Iris pigment epithelial cell (primary cell): ENCODE measurements around the gene PDE4B.
A peak's percentile ranks its signal among the peaks of the same experiment; 100 is the strongest.

ENCODE experiments used
- DNase-seq: peaks from one replicate; pipeline ENCODE4 v3.0.0-alpha.2; 2011; ENCODE audit warnings: low read depth

Gene PDE4B

DNA sequence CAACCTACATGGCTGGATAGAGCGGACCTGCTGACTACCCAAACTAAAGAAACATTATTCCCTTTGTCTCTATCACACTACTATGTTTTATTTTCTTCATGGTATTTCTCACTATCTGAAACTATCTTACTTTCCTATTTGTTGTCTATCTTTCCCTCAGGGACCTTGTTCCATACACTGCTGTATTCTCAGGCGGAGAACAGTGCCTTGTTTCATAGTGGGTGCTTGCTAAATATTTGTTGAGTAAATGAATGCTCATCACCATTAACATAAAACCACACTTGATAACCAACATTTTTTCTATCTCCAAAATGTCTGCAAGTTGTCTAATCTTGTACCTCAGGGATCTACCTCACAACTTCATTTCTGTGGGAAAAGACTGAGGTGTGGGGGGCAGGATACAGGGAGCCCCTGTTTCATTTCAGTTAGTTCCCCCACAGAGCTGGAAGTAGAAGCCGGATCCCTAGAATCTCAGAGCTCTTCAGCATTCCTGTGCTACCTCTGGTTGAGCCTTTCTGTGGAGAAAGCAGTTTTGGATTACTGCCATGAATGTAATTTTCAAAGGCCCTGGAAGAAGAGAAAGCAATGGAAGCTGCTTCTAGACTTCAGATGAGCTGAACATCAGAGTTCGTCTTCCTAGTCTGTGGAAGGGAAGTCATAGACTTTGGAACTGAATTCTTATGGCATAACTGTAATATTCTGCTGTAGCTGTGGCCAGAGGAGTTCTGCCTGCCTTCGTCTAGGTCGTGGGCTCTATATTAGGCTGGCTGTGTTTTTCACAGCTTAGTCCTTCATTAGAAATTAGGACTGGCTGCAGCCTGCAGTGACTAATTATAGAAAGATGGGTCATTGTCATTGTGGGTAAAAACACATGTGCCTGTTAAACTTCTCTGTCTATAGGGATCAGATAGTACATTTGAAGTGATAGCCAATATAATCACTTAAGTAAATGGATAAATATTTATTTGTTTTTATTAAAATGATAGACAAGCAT is 448.1 kb downstream of the PDE4B start:
- DNase-seq, result no peak

DNA sequence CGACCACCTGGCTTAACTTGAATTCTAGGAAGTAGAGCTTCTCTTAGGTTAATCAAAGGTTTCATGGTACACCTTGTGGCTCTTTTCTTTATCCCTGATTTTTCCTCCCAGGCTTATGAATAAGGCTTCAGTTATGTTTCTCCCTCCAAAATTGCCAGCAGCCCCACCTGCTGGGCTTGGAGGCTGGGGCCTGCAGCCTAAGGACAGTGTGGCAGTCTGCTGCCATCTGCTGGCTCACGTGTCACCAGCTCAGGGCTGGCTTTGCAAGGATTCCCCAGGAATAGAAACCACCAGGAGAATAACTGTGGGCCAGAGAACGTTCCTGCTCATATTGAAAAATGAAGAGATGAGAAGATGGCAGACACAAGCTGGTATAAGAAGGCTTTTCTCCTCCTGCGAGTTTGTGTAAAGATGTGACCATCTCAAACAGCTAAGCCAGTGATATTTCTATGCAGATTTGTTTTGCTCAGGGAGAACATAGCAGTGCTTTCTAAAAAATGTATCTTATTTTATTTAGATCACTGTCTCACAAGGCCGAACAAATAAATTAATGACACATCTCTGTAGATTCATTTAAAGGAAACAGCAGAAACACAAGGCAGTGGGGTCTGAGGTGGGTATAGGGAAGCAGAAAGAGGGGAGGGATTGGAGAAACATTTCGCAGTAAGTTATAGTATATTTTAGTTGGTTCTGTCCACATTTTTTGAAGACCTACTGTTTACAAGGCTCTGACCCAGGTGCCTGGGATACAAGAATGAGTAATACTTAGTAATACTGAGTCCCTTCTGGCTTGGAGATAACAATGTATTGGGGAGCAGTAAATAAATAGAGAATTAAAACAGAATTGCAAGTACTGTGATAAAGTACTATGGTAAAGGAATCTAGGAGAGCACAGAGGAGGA is 450.2 kb downstream of the PDE4B start:
- peak; percentile 82 for DNase-seq

DNA sequence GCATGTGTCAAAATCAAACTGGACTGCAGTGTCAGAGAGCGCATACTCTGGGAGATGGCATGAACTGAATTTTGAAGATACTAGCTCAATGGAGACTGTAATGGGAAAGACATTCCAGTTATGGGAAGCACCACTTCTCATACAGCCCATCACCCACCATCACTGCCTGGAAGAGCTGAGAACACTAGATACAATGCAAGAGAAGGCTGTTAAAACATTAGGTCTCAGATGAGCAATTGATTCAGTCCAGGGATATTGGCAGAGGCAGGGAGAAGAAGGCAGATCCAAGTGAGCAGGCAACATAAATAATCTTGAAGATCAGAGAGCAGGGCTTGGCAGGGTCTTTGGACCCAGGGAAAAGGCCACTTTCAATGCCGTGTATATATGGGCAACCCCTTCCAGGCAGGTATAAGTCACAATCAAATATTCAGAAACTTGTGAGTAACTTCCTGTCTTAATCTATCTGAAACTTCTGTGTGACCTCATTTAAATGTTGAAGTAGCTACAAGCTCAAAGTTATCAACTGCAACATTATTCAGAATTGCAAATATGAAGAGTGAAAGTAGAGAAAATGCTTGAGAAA is 450.9 kb downstream of the PDE4B start:
- peak; percentile 17 for DNase-seq

DNA sequence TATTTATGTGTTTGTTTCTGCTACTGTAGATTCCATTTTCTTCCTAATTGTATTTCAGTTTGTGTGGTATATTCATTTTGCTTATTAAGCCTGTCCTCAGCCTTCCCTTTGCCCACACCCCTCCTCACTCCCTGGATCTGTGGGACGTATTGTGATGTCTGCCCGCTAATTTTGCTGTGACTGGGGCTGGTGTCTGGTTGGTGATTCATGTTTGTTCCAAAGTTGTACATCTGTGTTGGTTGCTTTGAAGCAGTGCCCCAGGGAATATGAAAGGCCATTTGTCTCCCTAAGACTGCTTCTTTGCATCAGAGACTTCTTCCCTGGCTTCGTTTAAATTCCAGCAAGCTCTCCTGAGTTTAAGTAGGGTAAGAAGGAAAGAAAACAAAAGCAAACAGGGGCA is 451.7 kb downstream of the PDE4B start:
- DNase-seq, result peak; percentile 6

DNA sequence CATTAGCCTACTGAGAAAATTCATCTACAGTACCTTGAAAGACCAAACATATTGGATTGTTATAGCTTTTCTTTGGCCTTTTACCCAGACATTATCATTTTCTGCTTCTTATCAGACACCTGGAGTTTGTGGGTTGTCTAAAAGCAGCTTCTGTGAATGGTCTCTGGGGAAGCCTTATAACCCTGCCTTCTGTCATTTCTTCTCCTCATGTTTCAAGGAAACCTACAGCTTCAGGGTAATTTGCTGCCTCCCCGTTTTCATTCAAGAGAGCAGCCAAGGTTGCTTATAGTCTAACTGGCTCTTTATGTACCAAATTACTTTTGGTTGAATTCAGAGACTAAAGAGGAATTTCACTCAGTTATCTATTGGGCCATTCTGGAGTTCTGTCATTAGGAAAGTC is 453.0 kb downstream of the PDE4B start:
- no peak for DNase-seq

DNA sequence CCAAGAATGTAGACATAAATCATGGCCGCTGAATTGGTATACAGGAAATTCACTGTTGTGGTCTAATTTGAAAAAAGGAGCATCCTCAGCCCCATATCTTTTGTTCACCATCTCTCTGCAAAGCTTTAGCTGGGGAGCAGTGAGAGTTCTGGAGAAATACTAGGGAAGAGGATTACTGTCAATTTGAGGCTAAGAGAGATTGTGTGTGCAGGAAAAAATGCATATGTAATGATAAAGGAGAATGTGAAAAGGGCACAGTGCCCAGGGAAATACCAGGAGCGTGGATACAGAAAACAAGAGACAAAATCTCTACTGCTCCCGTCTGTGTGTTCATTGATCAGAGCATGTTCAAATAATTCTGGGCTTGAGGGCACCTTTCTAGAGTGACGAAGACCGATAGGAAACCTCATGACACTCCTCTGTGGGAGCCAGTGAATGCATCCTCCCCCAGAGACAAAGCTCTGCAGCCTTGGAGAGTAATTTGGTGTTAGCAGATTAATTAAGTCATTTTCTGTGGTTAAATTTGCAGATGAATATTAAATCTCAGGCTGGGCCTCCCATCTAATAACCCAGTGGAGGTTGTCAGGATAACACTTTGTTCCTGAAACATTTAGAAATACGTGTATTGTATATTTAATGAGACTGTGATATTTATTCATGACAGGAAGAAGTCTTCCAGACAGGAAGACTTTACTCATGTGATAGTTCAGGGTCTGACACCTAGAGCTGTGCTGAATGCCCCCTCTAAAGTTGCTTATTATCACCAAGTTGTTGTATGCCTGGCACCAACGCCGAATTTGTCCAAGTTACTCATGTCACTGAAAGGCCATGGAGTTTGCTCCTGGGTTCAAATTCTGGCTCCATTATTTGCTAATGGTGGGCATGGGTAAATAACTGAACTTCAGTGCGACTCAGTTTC is 453.9 kb downstream of the PDE4B start:
- no peak for DNase-seq

DNA sequence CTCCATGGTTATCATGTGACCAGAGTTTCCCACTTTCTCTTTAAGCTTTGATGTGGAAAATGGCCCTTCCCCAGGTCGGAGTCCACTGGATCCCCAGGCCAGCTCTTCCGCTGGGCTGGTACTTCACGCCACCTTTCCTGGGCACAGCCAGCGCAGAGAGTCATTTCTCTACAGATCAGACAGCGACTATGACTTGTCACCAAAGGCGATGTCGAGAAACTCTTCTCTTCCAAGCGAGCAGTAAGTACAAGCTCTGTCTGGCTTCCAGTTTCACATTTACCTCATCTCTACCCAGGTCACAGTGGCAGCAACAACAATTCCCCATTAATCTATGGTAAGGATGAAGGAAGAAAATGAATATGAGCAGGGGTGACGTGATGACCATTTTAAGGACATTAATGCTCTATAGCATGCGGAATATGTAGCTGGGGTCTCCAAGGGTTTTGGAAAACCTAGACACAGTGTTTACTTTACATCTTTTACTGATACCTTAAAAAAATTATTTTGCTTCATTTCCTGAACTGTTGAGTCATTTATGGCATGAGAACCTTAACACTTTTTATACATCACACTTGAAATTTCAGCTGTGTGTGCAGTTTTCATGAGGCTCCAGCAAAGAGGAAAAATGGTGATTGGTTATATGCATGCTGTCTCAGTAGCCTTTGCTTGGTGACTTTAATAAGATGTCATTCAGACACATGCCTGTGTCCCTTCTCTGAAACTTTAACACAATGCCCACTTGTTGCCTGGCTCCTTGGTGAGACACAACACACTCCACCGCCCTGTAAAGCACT is 454.9 kb downstream of the PDE4B start:
- no peak for DNase-seq

DNA sequence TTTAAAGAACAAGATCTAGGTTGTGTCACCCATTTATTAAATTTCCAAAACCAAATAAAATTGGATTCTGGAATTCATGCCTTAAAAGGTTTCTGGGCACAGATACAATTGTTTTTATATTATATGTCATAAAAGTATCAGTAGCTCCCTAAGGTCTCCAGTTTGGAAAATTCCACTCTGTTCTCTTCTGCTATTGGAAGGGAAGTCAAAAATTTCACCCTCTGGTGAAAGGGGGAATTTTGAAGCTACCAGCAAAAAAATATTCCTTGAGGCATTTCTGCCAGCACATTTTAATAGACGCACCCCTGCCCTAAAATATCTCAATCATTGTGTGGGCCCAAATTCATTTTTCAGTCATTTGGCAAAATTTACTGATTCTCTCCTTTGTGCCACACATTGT is 455.6 kb downstream of the PDE4B start:
- no peak for DNase-seq

DNA sequence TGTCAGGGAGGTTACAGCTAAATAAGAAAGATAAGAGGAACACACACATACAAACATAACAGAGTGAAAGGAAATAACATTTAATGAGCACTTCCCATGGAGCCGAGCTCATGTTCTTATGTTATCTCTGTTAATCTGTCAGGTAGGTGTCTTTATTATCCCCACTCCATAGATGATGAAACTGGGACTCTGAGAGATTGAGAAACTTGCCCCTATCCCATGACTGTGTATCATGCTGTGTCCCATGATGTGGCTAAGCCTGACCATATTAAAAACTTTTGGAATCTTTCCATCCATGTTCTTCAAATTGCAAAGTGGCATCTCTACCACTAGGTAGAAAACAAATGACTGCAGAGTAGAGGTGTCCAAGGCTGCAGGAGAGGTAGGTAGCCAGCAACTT is 456.1 kb downstream of the PDE4B start:
- peak; percentile 13 for DNase-seq

DNA sequence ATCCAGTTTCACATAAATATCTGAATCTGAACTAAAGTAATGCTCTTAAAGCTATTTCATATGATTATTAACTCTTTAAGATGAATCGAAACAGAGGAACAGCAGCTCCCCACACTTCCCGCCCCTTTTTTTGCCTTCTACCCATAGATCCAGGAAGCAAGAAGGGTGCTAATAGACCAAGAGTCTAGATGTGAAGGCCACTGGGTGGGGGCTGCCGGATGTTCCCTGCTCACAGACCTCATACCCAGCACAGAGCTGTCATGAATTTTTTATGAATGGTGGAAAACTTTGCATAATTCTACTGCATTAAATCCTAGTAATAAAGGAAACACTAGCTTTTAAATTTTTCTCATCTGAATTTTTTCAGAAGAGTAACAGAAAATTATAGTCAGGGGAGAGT is 457.4 kb downstream of the PDE4B start:
- DNase-seq, result no peak

DNA sequence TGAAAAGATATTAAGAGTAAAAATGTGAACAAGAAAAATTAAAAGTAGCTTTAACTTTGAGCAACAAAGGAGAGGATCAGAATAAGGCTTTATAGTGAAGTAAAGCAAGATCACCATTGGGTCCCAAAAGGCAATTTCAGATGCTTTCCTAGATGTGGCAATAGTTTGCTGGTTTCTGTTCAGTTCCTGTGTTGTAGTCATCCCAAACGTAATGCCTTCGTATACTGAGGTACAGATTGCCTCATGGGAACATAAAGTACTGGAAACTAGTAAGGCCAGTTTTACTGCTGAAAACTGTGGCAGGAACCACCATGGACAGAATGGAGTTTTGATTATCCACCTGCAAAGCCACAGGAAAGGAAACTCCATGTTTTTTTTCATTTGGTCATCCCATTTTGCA is 457.8 kb downstream of the PDE4B start:
- DNase-seq, result peak; percentile 91

DNA sequence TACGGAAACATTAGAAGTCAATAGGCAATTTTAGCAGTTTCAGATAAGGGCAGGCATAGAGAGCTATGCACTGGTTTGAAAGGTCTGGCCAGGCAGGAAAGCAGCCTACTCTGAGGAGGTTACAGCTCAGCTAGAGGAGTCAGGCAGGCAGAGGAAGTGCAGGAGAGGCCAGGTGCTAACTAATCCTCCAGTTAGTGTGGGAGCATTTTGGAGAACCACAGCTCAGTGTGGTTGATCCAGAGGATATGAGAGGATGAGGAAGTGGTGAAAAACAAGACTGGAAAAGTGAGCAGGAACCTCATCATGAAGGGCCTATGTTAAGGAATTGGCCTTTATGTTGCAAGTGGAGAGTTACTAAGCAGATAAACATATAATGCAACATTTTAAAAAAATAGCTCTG is 458.9 kb downstream of the PDE4B start:
- peak; percentile 29 for DNase-seq

DNA sequence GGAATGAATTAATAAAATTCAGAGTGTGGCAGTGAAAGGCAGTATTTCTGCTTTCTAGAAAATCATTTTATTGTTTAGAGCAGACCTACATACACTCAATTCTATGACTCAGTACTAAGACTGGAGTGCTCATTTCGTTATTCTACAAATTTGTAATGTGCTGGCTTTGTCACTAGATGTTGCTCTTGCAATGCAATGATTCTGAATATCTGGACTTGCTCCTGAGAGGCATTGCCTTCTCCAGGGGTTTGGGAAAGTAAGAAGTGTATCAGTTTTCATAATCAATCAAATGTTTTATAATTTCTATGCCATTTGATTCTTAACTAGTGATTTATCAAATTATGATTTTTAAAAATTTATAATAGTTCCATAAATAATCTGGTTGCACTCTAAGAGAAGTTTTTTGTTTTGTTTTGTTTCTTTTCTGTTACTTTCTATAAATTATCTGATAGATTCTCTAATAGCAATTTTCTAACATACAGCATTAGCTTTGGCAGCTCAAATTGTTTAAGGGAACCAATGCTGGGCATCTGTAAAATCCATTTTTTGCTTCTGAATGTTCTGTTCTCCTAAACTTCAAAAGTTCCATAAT is 460.7 kb downstream of the PDE4B start:
- peak; percentile 77 for DNase-seq

DNA sequence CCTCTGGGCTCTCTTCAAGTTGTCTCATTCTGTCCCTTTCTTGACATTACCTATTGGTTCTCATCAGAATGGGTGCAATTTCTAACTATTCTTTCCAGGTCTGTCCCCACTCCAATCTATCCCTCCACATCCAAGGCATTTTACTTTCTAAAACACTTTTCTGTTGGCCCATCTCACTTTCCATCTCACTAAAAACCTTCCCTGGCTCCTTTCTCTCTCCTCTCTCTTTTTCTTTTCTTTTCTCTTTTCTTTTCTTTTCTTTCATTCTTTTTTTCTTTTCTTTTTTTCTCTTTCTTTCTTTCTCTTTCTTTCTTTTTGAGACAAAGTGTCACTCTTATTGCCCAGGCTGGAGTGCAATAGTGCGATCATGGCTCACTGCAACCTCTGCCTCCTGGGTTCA is 462.1 kb downstream of the PDE4B start:
- DNase-seq, result no peak

DNA sequence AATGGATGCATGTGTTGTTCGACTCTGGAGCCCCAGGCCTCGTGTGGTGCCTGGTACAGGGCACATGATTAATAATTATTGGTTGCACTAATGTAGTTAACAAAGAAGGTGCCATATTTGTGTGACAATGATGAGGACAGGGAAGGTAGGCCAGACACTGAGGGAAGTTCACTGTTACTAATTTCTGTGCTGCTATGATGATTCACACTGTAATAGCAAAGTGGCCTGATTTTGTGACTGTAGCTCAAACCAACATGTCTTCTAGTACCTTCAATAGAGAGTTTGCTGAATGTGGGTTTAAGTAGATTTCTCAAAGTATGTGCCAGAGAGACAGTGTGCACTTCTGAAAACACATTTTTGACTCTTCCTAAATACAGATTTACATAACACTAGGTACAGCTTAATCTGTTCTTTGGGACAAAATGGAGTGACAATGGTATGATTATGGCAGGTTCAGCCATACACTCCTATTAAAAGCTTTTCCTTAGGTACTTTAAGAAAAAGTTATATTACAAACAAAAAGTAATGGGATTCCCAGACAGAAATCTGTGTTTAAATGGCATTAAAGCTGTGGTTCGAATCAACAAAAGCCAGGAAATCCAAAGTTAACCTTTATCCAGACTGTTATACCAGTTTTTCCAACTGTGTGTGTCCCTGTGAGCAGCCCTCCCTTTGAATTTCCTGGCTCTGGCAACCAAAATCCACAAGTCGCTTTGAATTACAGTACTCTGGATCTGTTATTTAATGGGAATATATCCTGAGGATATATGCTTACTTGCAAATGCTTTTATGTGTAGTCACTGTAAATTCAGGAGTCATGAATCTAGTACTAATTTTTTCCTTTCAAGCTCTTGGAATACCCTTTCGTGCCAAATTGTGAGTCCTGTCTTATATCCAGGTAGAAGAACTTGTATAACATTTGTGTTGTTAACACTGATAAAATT is 464.2 kb downstream of the PDE4B start:
- no peak for DNase-seq

DNA sequence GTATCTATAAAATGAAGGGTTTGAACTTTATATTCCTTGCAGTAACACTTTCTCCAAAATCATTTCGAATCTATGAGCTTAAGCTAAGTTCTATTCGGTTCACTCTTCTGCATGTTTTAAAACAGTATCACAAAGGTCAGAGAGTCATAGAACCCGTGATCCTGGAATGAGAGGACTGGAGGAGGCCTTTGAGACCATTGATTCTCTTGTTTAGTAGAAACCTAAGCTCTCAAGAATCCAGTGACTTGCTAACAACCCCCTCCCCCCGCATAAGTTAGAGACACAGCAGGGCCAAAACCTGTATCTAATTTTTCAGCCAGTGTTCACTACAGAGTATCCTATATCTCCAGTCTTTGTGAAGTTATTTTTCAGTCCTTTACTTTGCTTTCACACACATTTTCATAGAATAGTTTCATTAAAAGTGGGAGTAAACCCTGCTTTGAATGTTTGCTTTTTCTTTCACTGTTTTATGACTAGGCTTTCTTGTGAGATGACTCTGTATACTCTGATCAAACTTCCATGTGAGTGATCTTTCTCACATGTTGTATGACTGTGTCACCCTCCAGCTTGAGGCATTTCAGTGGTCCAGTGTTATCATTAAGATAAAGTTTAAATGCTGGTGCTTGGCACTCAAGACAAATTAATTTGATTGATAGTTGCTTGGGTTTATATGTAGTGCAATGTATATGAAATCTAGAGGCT is 465.9 kb downstream of the PDE4B start:
- peak; percentile 15 for DNase-seq

DNA sequence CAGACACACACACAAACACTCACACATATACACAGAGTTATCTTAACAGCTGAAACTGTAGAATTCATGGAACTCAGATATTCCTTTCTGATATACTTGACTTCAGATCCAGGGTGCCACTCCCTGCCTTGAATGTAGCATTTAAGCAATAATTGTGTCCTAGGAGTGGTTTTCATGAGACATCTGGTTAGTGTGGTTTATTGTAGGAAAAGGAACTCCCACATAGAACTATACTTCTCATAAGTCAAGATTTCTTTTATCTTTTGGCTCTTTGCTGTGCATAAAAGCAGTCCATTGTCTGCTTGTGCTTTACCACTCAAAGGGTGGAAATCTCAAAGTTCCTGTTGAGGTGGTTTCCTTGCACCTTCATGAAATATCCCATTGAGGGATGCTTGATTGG is 468.7 kb downstream of the PDE4B start:
- no peak for DNase-seq

DNA sequence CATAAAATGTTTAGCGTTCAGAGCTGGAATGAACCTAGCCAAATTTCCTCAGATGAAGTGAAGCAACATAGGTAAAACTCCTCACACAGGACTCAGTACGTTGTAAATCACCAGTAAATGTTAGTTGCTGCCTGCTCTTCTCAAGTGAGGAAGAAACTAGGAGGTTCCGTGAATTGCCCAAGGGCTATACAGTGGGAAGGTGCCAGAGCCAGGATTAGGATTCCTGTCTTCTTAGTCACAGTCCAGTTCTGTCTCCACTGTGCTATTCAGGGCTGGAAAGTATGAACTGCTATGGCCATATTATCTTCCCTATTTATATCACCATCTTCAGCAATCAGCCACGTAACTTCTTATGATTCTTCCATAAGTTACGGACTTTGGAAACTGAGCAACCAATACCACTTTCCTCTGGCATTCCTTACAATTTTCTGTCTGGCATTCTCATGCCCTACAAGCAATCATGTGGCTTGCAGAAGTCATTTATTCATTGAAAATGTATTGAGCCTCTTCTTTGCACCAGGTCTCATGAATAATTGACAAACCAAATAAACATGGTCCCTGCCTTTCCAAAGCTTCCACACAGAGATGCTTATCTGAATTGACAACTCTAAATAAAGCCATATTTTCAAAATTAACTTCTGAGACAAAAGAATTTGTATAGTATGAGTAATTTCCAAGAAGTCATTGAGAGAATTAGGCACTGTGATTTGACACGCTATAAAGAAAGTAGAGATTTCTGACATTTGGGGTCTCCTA is 469.7 kb downstream of the PDE4B start:
- peak; percentile 90 for DNase-seq
